H9 (cell line): Measurements from ENCODE around the gene CP. TPM values are rescaled to one million over a fixed set of nuclear protein-coding genes. Genes with fewer than 3 reads are reported as not detected.
A peak's percentile ranks its signal among the peaks of the same experiment; 100 is the strongest.

Source experiments
- DNase-seq: peaks from one replicate; pipeline ENCODE4 v3.0.0-alpha.2; 2017
- H2AFZ ChIP-seq: one replicate; pipeline ENCODE4 v1.6.1; 2013; ENCODE audit warnings: mild to moderate bottlenecking, low read length, control low read depth, moderate library complexity
- H2AK5ac ChIP-seq: 2 replicates; pipeline ENCODE4 v1.6.1; 2013; ENCODE audit warnings: low read length, control low read depth, mixed read lengths; ENCODE audit not compliant: insufficient read length
- H2BK120ac ChIP-seq: one replicate; pipeline ENCODE4 v1.6.1; 2013; ENCODE audit warnings: low read depth, mild to moderate bottlenecking, low read length, control low read depth, inconsistent platforms; ENCODE audit not compliant: poor library complexity, severe bottlenecking
- H2BK12ac ChIP-seq: 2 replicates; pipeline ENCODE4 v1.6.1; 2013; ENCODE audit warnings: low read length, control low read depth, mixed read lengths, low read depth; ENCODE audit not compliant: insufficient read length
- H2BK15ac ChIP-seq: 2 replicates; pipeline ENCODE4 v1.6.1; 2013; ENCODE audit warnings: low read depth, low read length, control low read depth
- H2BK20ac ChIP-seq: one replicate; pipeline ENCODE4 v1.6.1; 2013; ENCODE audit warnings: low read depth, mild to moderate bottlenecking, low read length, control low read depth, inconsistent platforms; ENCODE audit not compliant: poor library complexity, severe bottlenecking
- H2BK5ac ChIP-seq: 2 replicates; pipeline ENCODE4 v1.6.1; 2013; ENCODE audit warnings: low read length, control low read depth, mixed read lengths; ENCODE audit not compliant: insufficient read length
- H3K14ac ChIP-seq: 2 replicates; pipeline ENCODE4 v1.6.1; 2013; ENCODE audit warnings: low read length, control low read depth; ENCODE audit not compliant: insufficient read depth
- H3K18ac ChIP-seq: 2 replicates; pipeline ENCODE4 v1.6.1; 2013; ENCODE audit warnings: low read depth, mild to moderate bottlenecking, mixed read lengths, low read length, control low read depth; ENCODE audit not compliant: insufficient read length
- H3K23ac ChIP-seq: 2 replicates; pipeline ENCODE4 v1.6.1; 2013; ENCODE audit warnings: low read length, control low read depth, mixed read lengths, low read depth; ENCODE audit not compliant: insufficient read length
- H3K23me2 ChIP-seq: 2 replicates; pipeline ENCODE4 v1.6.1; 2013; ENCODE audit warnings: low read depth, mild to moderate bottlenecking, mixed read lengths, low read length, control low read depth; ENCODE audit not compliant: insufficient read length, poor library complexity, severe bottlenecking
- H3K27ac ChIP-seq: 2 replicates; pipeline ENCODE4 v1.5.1; 2013; ENCODE audit warnings: low read length, control low read depth, mixed read lengths, low read depth; ENCODE audit not compliant: insufficient read length
- H3K27me3 ChIP-seq: 2 replicates; pipeline ENCODE4 v1.6.1; 2013; ENCODE audit warnings: low read length, control low read depth, inconsistent platforms; ENCODE audit not compliant: insufficient read depth
- H3K4ac ChIP-seq: 2 replicates; pipeline ENCODE4 v1.6.1; 2013; ENCODE audit warnings: low read depth, mild to moderate bottlenecking, control low read depth, inconsistent platforms, low read length, moderate library complexity
- H3K4me1 ChIP-seq: 2 replicates; pipeline ENCODE4 v1.6.1; 2013; ENCODE audit warnings: low read length, control low read depth, inconsistent platforms; ENCODE audit not compliant: insufficient read depth
- H3K4me2 ChIP-seq: 2 replicates; pipeline ENCODE4 v1.6.1; 2013; ENCODE audit warnings: low read length, control low read depth, mixed read lengths; ENCODE audit not compliant: insufficient read length, insufficient read depth
- H3K56ac ChIP-seq: 2 replicates; pipeline ENCODE4 v1.6.1; 2013; ENCODE audit warnings: low read depth, mild to moderate bottlenecking, mixed read lengths, low read length, control low read depth; ENCODE audit not compliant: insufficient read length
- H3K79me1 ChIP-seq: 2 replicates; pipeline ENCODE4 v1.6.1; 2013; ENCODE audit warnings: low read depth, mild to moderate bottlenecking, moderate library complexity, low read length, control low read depth, inconsistent platforms; ENCODE audit not compliant: insufficient read depth, poor library complexity, severe bottlenecking
- H3K79me2 ChIP-seq: 2 replicates; pipeline ENCODE4 v1.6.1; 2013; ENCODE audit warnings: low read length, control low read depth, inconsistent platforms; ENCODE audit not compliant: insufficient read depth
- H3K9ac ChIP-seq: 2 replicates; pipeline ENCODE4 v1.6.1; 2013; ENCODE audit warnings: low read length, control low read depth, mixed read lengths; ENCODE audit not compliant: insufficient read length; ENCODE audit errors: extremely low read depth
- H3K9me3 ChIP-seq: one replicate; pipeline ENCODE4 v1.6.1; 2013; ENCODE audit warnings: low read depth, low read length, inconsistent platforms; ENCODE audit not compliant: control insufficient read depth
- H3T11ph ChIP-seq: one replicate; pipeline ENCODE4 v1.6.1; 2013; ENCODE audit warnings: mild to moderate bottlenecking, low read length, control low read depth, inconsistent platforms
- H4K20me1 ChIP-seq: one replicate; pipeline ENCODE4 v1.6.1; 2013; ENCODE audit not compliant: control insufficient read depth, insufficient read length, insufficient read depth
- H4K5ac ChIP-seq: 2 replicates; pipeline ENCODE4 v1.6.1; 2013; ENCODE audit warnings: low read depth, mild to moderate bottlenecking, mixed read lengths, low read length, control low read depth; ENCODE audit not compliant: insufficient read length
- H4K8ac ChIP-seq: replicated peaks from 2 replicates; pipeline ENCODE4 v1.6.1; 2013; ENCODE audit warnings: low read length, control low read depth, mixed read lengths, low read depth; ENCODE audit not compliant: insufficient read length
- H4K91ac ChIP-seq: 2 replicates; pipeline ENCODE4 v1.6.1; 2013; ENCODE audit warnings: low read depth, mild to moderate bottlenecking, moderate library complexity, mixed read lengths, low read length, control low read depth; ENCODE audit not compliant: insufficient read length
- H3K27ac Mint-ChIP-seq, 3 experiments: 2 replicates in 2 of 3; 3 replicates in 1 of 3; pipeline ENCODE4 v1.8.0; 2020 to 2021; ENCODE audit warnings: mixed read lengths in 3 of 3, mild to moderate bottlenecking in 1 of 3, moderate library complexity in 1 of 3
- H3K27me3 Mint-ChIP-seq: 2 replicates; pipeline ENCODE4 v1.8.0; 2021; ENCODE audit warnings: low read depth, mild to moderate bottlenecking, moderate library complexity, mixed read lengths
- H3K36me3 Mint-ChIP-seq, 3 experiments: 2 replicates in 2 of 3; 3 replicates in 1 of 3; pipeline ENCODE4 v1.8.0; 2020 to 2021; ENCODE audit warnings: low read depth in 3 of 3, mixed read lengths in 3 of 3; ENCODE audit not compliant: insufficient read depth in 1 of 3
- H3K4me1 Mint-ChIP-seq, 2 experiments: 2 replicates each; pipeline ENCODE4 v1.8.0; 2020; ENCODE audit warnings: mixed read lengths in 2 of 2
- H3K4me3 Mint-ChIP-seq, 2 experiments: 2 replicates in 1 of 2; 3 replicates in 1 of 2; pipeline ENCODE4 v1.8.0; 2020 to 2021; ENCODE audit warnings: mild to moderate bottlenecking in 2 of 2, mixed read lengths in 2 of 2, moderate library complexity in 1 of 2
- H3K9me3 Mint-ChIP-seq, 2 experiments: 2 replicates in 1 of 2; 3 replicates in 1 of 2; pipeline ENCODE4 v1.8.0; 2020; ENCODE audit warnings: mild to moderate bottlenecking in 2 of 2, mixed read lengths in 2 of 2, moderate library complexity in 1 of 2
- WGBS: extraction: QIAGEN DNeasy Blood & Tissue Kit; methylation state at CpG from one replicate; pipeline ENCODE4 v1.1.7; 2013; ENCODE audit warnings: missing lambda C conversion rate, low lambda C conversion rate, mixed read lengths; ENCODE audit not compliant: insufficient read length; ENCODE audit errors: extremely low coverage; 5-methylcytosine and 5-hydroxymethylcytosine counted together
- total RNA-seq: library from RNA; stranded (reverse); gene quantifications from 2 replicates; pipeline ENCODE4 v1.2.1, GENCODE V29; 2021
- TF ChIP-seq, protein P1 (sequence below): fragments of 200-600 bp; sonication (generic); conservative IDR thresholded peaks from 3 replicates; pipeline ENCODE4 v1.8.0; 2021; ENCODE audit warnings: antibody characterized with exemption, mild to moderate bottlenecking

CP gene
- total RNA-seq, 1 experiment from 2014 or later = 1.1 TPM

DNA sequence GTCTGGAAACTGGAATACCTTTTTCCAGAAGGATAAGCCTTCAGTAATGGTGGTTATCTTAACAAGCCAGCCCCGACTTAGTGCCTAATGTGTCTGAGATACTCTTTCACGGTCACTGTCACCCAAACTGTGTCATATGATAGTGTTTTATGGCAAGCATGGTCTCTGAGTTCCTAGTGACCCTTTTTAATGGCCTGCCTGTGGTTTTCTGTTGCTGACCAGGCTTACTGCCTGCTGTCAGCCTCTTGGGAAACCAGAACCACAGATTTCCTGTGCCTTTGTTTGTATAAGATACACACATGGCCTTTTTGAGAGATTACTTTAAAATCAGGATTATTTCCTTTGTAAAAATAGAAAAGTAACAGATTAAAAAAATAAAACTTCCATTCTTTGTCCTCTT lies 69.8 kb downstream of the CP start:
- Histone ChIP-seq H4K20me1 (no peaks in the 10 kb centered on the region), H3K79me1 (no peaks in the 10 kb centered on the region), H4K5ac (no peak overlapping the region), H3K23ac (no peak overlapping the region), H3K9me3 (no peaks in the 10 kb centered on the region), H2BK12ac (no peak overlapping the region), H3K9ac (no peak overlapping the region), H2AFZ (no peak overlapping the region), H4K91ac (no peak overlapping the region), H2BK5ac (peak overlapping the region; percentile 83), H2BK20ac (no peak overlapping the region), H3K4ac (no peak overlapping the region), H3K27me3 (no peaks in the 10 kb centered on the region), H3K79me2 (no peaks in the 10 kb centered on the region), H2BK120ac (no peak overlapping the region), H2BK15ac (no peak overlapping the region), H3K4me2 (no peak overlapping the region), H3K23me2 (no peaks in the 10 kb centered on the region), H3K4me1 (no peaks in the 10 kb centered on the region), H3K18ac (no peak overlapping the region), H3T11ph (no peak overlapping the region), H2AK5ac (no peak overlapping the region), H4K8ac (no peak overlapping the region), H3K14ac (no peak overlapping the region), H3K56ac (no peak overlapping the region), H3K27ac (no peak overlapping the region)
- Mint-ChIP-seq H3K27ac (peak overlapping the region in 1 of 3 experiments; percentile 45; a peak in 2 of 7 replicates), H3K4me1 (peaks cover 2% of the 10 kb centered on the region in 2 experiments; a peak in 1 of 4 replicates), H3K36me3 (peaks cover 15 to 62% (median 57%) of the 10 kb centered on the region in 3 experiments; a peak in 6 of 7 replicates), H3K4me3 (no peak overlapping the region), H3K9me3 (no peaks in the 10 kb centered on the region), H3K27me3 (no peaks in the 10 kb centered on the region)
- DNase-seq = no peak
- TF ChIP-seq, protein P1, sequence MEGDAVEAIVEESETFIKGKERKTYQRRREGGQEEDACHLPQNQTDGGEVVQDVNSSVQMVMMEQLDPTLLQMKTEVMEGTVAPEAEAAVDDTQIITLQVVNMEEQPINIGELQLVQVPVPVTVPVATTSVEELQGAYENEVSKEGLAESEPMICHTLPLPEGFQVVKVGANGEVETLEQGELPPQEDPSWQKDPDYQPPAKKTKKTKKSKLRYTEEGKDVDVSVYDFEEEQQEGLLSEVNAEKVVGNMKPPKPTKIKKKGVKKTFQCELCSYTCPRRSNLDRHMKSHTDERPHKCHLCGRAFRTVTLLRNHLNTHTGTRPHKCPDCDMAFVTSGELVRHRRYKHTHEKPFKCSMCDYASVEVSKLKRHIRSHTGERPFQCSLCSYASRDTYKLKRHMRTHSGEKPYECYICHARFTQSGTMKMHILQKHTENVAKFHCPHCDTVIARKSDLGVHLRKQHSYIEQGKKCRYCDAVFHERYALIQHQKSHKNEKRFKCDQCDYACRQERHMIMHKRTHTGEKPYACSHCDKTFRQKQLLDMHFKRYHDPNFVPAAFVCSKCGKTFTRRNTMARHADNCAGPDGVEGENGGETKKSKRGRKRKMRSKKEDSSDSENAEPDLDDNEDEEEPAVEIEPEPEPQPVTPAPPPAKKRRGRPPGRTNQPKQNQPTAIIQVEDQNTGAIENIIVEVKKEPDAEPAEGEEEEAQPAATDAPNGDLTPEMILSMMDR = no peak
- WGBS = no CpG with 5 or more reads among the region's 2 CpGs
